Bronchial smooth muscle cell (primary cell): ENCODE data around the gene SLC16A4. TPM values are rescaled to one million over a fixed set of nuclear protein-coding genes. Genes with fewer than 3 reads are reported as not detected.

Source experiments
- total RNA-seq: library from RNA; depleted of rRNA; stranded (reverse); fragments of >200 nt; gene quantifications from 2 replicates; pipeline ENCODE4 v1.2.1, GENCODE V29; 2014

SLC16A4 gene
- 47.1 and 119 TPM in 2 replicates for total RNA-seq

DNA sequence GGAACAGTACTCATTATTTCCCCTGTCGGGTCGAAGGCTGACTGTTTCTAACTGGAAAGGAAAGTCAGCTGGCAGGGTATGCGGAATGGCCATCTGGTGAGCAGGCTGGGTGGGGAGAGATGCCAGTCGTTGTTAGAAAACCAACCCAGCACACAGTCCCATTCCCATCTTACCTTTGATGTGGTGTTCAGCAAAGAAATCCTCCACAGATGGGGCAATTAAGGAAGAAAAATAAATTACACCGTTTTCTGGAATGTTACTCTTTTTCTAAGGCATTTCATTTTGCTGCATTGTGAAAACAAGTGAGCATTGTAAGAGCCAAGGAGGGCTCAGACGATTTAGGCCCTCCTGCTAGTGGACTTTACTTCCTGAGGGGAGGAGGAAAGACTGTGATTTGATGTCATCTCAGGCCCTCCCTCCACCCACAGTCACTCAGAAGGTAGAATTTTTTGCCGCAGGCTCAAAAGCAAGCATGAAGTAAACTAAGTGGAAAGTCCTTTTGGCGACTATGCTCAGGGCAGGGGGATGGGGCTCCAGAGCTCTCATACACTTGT, at the start of gene SLC16A4:
Gene SLC16A4 (minus strand): TSS at position 335 of the 554 bp plus-strand sequence. CDS start 1,703 bp downstream, outside the sequence.

DNA sequence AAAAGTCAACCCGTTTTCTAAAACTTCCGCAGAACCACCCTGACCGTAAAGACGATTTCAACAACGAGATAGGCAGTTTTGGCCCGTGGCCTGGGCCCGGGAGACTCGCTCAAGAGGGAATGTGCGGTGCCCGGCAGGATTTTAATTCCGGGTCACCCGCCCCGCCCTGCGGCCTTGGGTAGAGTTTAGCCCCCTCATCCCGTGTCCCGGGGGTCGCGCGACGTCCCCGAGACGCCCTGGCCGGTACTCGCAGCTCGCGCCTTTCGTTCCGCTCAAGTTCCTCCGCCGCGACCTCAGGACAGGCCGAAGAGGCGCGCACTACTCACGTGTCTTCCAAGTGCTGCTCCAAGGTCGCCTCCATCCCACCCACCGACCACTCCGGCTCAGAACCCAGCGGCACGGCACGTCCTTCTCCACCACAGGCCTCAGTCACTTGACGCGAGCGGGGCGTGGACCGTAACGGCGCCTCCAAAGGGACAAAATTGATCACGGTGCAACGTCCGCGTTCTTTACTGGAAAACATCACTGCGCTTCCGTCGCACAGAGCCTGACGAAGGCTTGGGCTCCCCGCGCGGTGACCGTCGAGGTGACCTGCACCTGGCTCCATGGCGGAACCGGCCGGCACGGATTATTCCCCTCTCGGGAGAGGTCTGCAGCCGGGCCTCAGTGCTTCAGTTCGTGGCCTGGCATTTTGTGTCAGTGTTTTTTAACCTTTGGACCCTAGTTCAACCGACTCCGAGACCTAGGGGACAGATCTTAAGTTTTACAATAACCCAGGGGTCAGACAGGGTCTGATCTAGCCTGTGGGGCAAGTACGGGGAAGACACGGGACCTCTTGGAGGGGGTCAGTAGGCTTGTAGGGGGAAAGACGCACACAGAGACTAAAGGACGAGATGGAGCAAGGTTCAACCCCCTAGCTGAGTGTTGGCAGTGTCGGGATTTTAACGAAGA, 16.7 kb upstream of the SLC16A4 start, which contains the start of gene LAMTOR5:
Gene LAMTOR5 (minus strand): TSS at position 435 of the 951 bp plus-strand sequence. CDS start 74 bp downstream, at position 361.

DNA sequence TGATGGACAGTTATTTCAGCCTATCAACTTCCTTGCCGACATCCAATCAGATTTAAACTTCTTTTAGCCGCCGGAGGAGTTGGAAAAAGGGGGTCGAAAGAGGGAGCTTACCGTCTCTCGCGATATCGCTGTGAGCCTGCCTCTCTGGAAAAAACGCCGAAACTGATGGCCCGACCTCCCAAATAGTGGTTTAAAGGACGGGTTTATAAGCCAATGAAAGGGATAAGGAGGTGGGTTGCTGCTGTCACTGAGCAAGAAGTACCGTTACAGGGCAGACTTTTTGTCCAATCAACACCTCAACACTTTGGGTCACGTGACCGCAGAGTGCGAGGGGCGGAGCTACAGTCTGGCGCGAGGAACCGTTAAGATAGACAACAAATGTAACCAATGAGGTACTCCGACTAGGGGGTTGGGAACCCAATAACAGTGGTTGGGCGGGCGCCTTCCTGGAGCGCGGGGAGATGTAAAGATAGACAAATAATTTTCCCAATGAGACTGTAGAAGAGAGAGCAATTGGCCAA, 51.9 kb downstream of the SLC16A4 start, which contains the start of gene RBM15:
Gene RBM15 (plus strand): TSS at position 492 of the 521 bp plus-strand sequence. CDS start 29 bp downstream, at position 521.

Other genes with a start within 250 kb of the SLC16A4 start
- gene SLC6A17, start 240.5 kb downstream of the SLC16A4 start, total RNA-seq, result 0.09 and 0.16 TPM in 2 replicates
- 2.1 and 3.6 TPM in 2 replicates for gene KCNC4, start 180.7 kb downstream of the SLC16A4 start, total RNA-seq
- gene RBM15, start 51.6 kb downstream of the SLC16A4 start, total RNA-seq, result 22.1 and 27.2 TPM in 2 replicates
- 63.8 and 81.0 TPM in 2 replicates for gene LAMTOR5, start 16.7 kb upstream of the SLC16A4 start, total RNA-seq
- not detected in 2 replicates for gene PROK1, start 60.1 kb upstream of the SLC16A4 start, total RNA-seq
- not detected in 2 replicates for gene KCNA10, start 128.1 kb upstream of the SLC16A4 start, total RNA-seq
- under 0.01 TPM in 2 replicates for gene KCNA2, start 215.3 kb upstream of the SLC16A4 start, total RNA-seq